Measurements from ENCODE around the gene EGFL7. TPM values are rescaled to one million over a fixed set of nuclear protein-coding genes. Genes with fewer than 3 reads are reported as not detected.
"Not testable (repeated sequence)": the region's sequence is repeated elsewhere in the genome, so short reads cannot be mapped to it uniquely, and the experiment has no call there.

EGFL7 gene
- total RNA-seq, 1 donor = 2.1 TPM

- H3K4me1 ChIP-seq (ENCODE audit: insufficient read depth, low read length) = peaks cover 45% of the 10 kb centered on the region
- no peaks in the 10 kb centered on the region for H3K27me3 ChIP-seq (ENCODE audit: insufficient read depth, low read length)
- no peaks in the 10 kb centered on the region for H3K9me3 ChIP-seq (ENCODE audit: low read depth, low read length)
- H3K4me3 ChIP-seq (ENCODE audit: low read length) = no peak overlapping the region
These were observed 32.7 kb downstream of the EGFL7 start for GRCh38 chr9:136695435-136695895.

GRCh38 chr9:136695955-136696354, 33.2 kb downstream of the EGFL7 start:
- Histone ChIP-seq H3K4me3 (ENCODE audit: low read length) (no peak overlapping the region), H3K4me1 (ENCODE audit: insufficient read depth, low read length) (peaks cover 50% of the 10 kb centered on the region), H3K27me3 (ENCODE audit: insufficient read depth, low read length) (no peaks in the 10 kb centered on the region), H3K9me3 (ENCODE audit: low read depth, low read length) (no peaks in the 10 kb centered on the region)

GRCh38 chr9:136696502-136696901, 33.8 kb downstream of the EGFL7 start:
- H3K4me3 ChIP-seq (ENCODE audit: low read length) = no peak overlapping the region

GRCh38 chr9:136697146-136697820, 34.6 kb downstream of the EGFL7 start:
- Histone ChIP-seq H3K27me3 (ENCODE audit: insufficient read depth, low read length) (no peaks in the 10 kb centered on the region), H3K4me1 (ENCODE audit: insufficient read depth, low read length) (peaks cover 59% of the 10 kb centered on the region), H3K9me3 (ENCODE audit: low read depth, low read length) (no peaks in the 10 kb centered on the region), H3K4me3 (ENCODE audit: low read length) (no peak overlapping the region)

More at GRCh38 chr9:136696502-136696901, 33.8 kb downstream of the EGFL7 start:
- H3K9me3 ChIP-seq (ENCODE audit: low read depth, low read length) = no peaks in the 10 kb centered on the region
- no peaks in the 10 kb centered on the region for H3K27me3 ChIP-seq (ENCODE audit: insufficient read depth, low read length)
- H3K4me1 ChIP-seq (ENCODE audit: insufficient read depth, low read length) = peaks cover 56% of the 10 kb centered on the region

- no peaks in the 10 kb centered on the region for H3K9me3 ChIP-seq (ENCODE audit: low read depth, low read length)
- no peaks in the 10 kb centered on the region for H3K27me3 ChIP-seq (ENCODE audit: insufficient read depth, low read length)
- H3K4me1 ChIP-seq (ENCODE audit: insufficient read depth, low read length) = peaks cover 59% of the 10 kb centered on the region
- H3K4me3 ChIP-seq (ENCODE audit: low read length) = no peak overlapping the region
These were observed 35.3 kb downstream of the EGFL7 start for GRCh38 chr9:136697821-136698526.

- H3K9me3 ChIP-seq (ENCODE audit: low read depth, low read length) = no peaks in the 10 kb centered on the region
- peaks cover 66% of the 10 kb centered on the region for H3K4me1 ChIP-seq (ENCODE audit: insufficient read depth, low read length)
- H3K4me3 ChIP-seq (ENCODE audit: low read length) = no peak overlapping the region
- no peaks in the 10 kb centered on the region for H3K27me3 ChIP-seq (ENCODE audit: insufficient read depth, low read length)
These were observed 36.0 kb downstream of the EGFL7 start for GRCh38 chr9:136698635-136699246.

GRCh38 chr9:136700304-136700703, 37.6 kb downstream of the EGFL7 start:
- Histone ChIP-seq H3K27me3 (ENCODE audit: insufficient read depth, low read length) (no peaks in the 10 kb centered on the region), H3K9me3 (ENCODE audit: low read depth, low read length) (no peaks in the 10 kb centered on the region), H3K4me1 (ENCODE audit: insufficient read depth, low read length) (peaks cover 66% of the 10 kb centered on the region), H3K4me3 (ENCODE audit: low read length) (no peak overlapping the region)

- Histone ChIP-seq H3K4me1 (ENCODE audit: insufficient read depth, low read length) (peaks cover 68% of the 10 kb centered on the region), H3K9me3 (ENCODE audit: low read depth, low read length) (no peaks in the 10 kb centered on the region), H3K4me3 (ENCODE audit: low read length) (no peak overlapping the region), H3K27me3 (ENCODE audit: insufficient read depth, low read length) (no peaks in the 10 kb centered on the region)
These were observed 38.4 kb downstream of the EGFL7 start for GRCh38 chr9:136700959-136701667.

- peaks cover 64% of the 10 kb centered on the region for H3K4me1 ChIP-seq (ENCODE audit: insufficient read depth, low read length)
- no peaks in the 10 kb centered on the region for H3K27me3 ChIP-seq (ENCODE audit: insufficient read depth, low read length)
- H3K4me3 ChIP-seq (ENCODE audit: low read length) = no peak overlapping the region
- H3K9me3 ChIP-seq (ENCODE audit: low read depth, low read length) = no peaks in the 10 kb centered on the region
These were observed 38.9 kb downstream of the EGFL7 start for GRCh38 chr9:136701668-136702053.

GRCh38 chr9:136703276-136703860, 40.7 kb downstream of the EGFL7 start:
- Histone ChIP-seq H3K4me3 (ENCODE audit: low read length) (no peak overlapping the region), H3K9me3 (ENCODE audit: low read depth, low read length) (no peaks in the 10 kb centered on the region), H3K27me3 (ENCODE audit: insufficient read depth, low read length) (no peaks in the 10 kb centered on the region), H3K4me1 (ENCODE audit: insufficient read depth, low read length) (peaks cover 49% of the 10 kb centered on the region)

- not testable (repeated sequence) for H3K9me3 ChIP-seq (ENCODE audit: low read depth, low read length); H3K27me3 ChIP-seq (ENCODE audit: insufficient read depth, low read length); H3K4me3 ChIP-seq (ENCODE audit: low read length)
- H3K4me1 ChIP-seq (ENCODE audit: insufficient read depth, low read length) = peaks cover 37% of the 10 kb centered on the region
These were observed 42.0 kb downstream of the EGFL7 start for GRCh38 chr9:136704741-136705140.

- Histone ChIP-seq H3K4me3 (ENCODE audit: low read length) (no peak overlapping the region), H3K9me3 (ENCODE audit: low read depth, low read length) (no peaks in the 10 kb centered on the region), H3K27me3 (ENCODE audit: insufficient read depth, low read length) (peaks cover 1% of the 10 kb centered on the region), H3K4me1 (ENCODE audit: insufficient read depth, low read length) (peaks cover 28% of the 10 kb centered on the region)
These were observed 42.8 kb downstream of the EGFL7 start for GRCh38 chr9:136705564-136705963.

- Histone ChIP-seq H3K9me3 (ENCODE audit: low read depth, low read length) (no peaks in the 10 kb centered on the region), H3K4me1 (ENCODE audit: insufficient read depth, low read length) (peaks cover 21% of the 10 kb centered on the region), H3K4me3 (ENCODE audit: low read length) (no peak overlapping the region), H3K27me3 (ENCODE audit: insufficient read depth, low read length) (peaks cover 13% of the 10 kb centered on the region)
These were observed 44.3 kb downstream of the EGFL7 start for GRCh38 chr9:136707011-136707410.

- H3K4me1 ChIP-seq (ENCODE audit: insufficient read depth, low read length) = peaks cover 21% of the 10 kb centered on the region
- no peaks in the 10 kb centered on the region for H3K9me3 ChIP-seq (ENCODE audit: low read depth, low read length)
- H3K27me3 ChIP-seq (ENCODE audit: insufficient read depth, low read length) = peaks cover 15% of the 10 kb centered on the region
- H3K4me3 ChIP-seq (ENCODE audit: low read length) = no peak overlapping the region
These were observed 45.3 kb downstream of the EGFL7 start for GRCh38 chr9:136707849-136708517.
